Astrocyte of the cerebellum (primary cell): ENCODE measurements around the gene MAVS.

Source experiments
- DNase-seq: peaks from one replicate; pipeline ENCODE4 v3.0.0-alpha.2; 2011; ENCODE audit warnings: low read depth
- H3K4me3 ChIP-seq: 2 replicates; pipeline ENCODE4 v1.5.1; 2011; ENCODE audit warnings: mild to moderate bottlenecking, low read depth, low read length, moderate library complexity
- CTCF ChIP-seq: IDR thresholded peaks from 2 replicates; pipeline ENCODE4 v1.5.1; 2012; ENCODE audit warnings: low read length, low read depth, moderate library complexity, mild to moderate bottlenecking; ENCODE audit errors: missing control alignments
- in situ Hi-C: cut with HindIII; loops from 2 replicates; pipeline ENCODE4 v1.10.0; 2017; ENCODE audit warnings: low sequenced_read_pairs

Gene MAVS

GRCh38 chr20:3898639-3899038 lies 52.0 kb downstream of the MAVS start:
- in situ Hi-C loops: no loop called here
- H3K4me3 ChIP-seq: no peak overlapping the region
- DNase-seq: no peak
- no peak for TF ChIP-seq CTCF

GRCh38 chr20:3900187-3900604 lies 53.6 kb downstream of the MAVS start:
- no peak overlapping the region for H3K4me3 ChIP-seq
- no peak for TF ChIP-seq CTCF
- DNase-seq: no peak
- in situ Hi-C loops: no loop called here

- in situ Hi-C loops: no loop called here
- H3K4me3 ChIP-seq: no peak overlapping the region
- no peak for TF ChIP-seq CTCF
- DNase-seq: no peak
Observed at GRCh38 chr20:3901028-3901705, 54.5 kb downstream of the MAVS start.

GRCh38 chr20:3901706-3902440 lies 55.2 kb downstream of the MAVS start:
- in situ Hi-C loops: no loop called here
- TF ChIP-seq CTCF: no peak
- no peak for DNase-seq
- H3K4me3 ChIP-seq: no peak overlapping the region

- in situ Hi-C loops: no loop called here
- DNase-seq: no peak
- H3K4me3 ChIP-seq: no peak overlapping the region
- TF ChIP-seq CTCF: no peak
Observed at GRCh38 chr20:3902446-3902845, 55.8 kb downstream of the MAVS start.

GRCh38 chr20:3904224-3904623 lies 57.6 kb downstream of the MAVS start:
- DNase-seq: no peak
- TF ChIP-seq CTCF: no peak
- no peak overlapping the region for H3K4me3 ChIP-seq
- in situ Hi-C loops: no loop called here
